Measurements from ENCODE around the gene CSTF2T.

Gene CSTF2T, protein sequence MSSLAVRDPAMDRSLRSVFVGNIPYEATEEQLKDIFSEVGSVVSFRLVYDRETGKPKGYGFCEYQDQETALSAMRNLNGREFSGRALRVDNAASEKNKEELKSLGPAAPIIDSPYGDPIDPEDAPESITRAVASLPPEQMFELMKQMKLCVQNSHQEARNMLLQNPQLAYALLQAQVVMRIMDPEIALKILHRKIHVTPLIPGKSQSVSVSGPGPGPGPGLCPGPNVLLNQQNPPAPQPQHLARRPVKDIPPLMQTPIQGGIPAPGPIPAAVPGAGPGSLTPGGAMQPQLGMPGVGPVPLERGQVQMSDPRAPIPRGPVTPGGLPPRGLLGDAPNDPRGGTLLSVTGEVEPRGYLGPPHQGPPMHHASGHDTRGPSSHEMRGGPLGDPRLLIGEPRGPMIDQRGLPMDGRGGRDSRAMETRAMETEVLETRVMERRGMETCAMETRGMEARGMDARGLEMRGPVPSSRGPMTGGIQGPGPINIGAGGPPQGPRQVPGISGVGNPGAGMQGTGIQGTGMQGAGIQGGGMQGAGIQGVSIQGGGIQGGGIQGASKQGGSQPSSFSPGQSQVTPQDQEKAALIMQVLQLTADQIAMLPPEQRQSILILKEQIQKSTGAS

DNA sequence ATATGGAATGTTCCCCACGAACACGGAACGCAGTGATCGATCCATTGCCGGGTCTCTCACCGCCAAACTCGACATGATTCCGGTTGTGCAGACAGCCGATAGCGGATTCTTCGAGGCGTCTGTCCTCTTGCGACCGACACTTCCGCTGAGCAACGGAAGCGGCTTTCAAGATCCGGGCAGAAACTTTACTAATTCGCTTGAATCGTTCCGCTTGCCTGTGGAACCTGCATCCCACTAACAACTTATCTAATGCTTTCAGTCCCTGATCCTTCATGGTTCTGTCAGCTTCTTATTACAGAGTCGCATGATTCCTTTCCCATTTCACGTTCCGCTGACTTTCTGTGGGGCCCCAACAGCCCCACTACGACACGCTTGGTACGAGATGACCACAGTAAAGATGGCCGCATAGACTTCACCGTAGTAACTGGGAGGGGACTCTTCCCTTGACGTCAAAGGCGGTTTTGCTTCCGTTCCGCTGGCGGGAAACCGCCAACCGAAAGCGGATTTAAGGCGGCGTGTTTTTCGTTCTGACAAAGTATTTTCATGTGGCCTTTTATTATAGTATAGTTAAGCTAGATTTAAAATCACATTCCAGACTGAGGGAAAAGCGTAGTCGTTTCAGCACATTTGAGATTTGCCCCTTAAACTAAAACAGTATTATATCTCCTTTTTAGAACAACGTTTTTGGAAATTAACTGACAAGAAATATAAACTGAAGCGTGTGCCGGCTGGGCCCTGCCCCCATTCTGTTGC is at the start of gene CSTF2T:
TSS of gene CSTF2T (minus strand) at position 121 of the 753 bp plus-strand sequence. CDS start at position 75, 46 bp downstream.
- DNase-seq (ENCODE audit: low read depth) = peak; percentile 74

DNA sequence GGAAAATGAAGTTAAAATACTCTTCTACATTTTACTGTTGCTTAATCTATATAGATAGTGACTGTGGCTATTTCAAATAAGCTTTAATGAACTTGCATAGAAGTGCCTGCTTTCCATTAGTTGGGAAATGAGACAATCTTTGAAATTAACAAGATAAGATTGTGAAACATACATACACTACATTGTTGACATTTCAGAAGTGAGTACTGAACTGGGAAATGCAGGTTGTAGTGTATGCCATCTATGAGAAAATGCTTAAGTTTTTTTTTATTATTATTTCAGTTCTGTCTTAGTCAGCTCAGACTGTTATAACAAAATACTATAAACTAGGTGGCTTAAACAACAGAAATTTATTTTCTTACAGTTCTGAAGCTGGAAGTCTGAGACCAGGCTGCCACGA is 49.6 kb upstream of the CSTF2T start:
- DNase-seq (ENCODE audit: low read depth) = no peak

DNA sequence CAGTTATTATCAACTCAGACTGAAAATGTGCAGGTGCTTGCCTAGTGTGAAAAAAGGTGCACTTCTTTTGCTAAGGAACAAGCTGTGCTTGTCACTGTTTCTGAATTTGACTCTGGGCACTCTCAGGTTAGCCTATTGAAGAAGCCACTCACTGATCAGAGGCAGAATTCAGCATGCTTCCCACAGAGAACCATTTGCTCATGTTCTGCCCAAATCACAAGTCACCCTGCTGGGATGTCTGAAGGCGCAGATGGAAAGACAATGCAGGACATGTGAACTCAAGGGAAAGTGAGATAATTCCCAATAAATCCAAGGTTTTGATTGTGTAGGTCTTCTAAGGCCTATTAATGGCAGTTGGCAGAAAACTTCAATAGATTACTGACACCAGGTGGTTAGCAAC is 47.8 kb upstream of the CSTF2T start:
- no peak for DNase-seq (ENCODE audit: low read depth)

DNA sequence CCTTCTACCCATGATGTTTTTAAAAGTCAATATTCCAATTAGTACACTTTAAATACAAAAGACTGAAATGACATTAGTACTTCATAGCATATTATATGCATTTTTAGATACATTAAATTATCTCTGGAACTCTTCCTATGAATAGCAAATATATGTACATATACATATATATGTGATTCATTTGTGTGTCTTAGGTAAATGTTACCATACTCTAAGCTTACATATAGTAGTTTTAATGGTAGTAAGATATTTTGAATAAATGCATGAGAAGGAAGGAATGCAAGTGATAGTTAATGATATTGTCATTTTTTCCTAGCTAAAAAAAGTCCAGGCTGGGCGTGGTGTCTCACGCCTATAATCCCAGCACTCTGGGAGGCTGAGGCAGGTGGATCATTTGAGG is 46.0 kb upstream of the CSTF2T start:
- no peak for DNase-seq (ENCODE audit: low read depth)

DNA sequence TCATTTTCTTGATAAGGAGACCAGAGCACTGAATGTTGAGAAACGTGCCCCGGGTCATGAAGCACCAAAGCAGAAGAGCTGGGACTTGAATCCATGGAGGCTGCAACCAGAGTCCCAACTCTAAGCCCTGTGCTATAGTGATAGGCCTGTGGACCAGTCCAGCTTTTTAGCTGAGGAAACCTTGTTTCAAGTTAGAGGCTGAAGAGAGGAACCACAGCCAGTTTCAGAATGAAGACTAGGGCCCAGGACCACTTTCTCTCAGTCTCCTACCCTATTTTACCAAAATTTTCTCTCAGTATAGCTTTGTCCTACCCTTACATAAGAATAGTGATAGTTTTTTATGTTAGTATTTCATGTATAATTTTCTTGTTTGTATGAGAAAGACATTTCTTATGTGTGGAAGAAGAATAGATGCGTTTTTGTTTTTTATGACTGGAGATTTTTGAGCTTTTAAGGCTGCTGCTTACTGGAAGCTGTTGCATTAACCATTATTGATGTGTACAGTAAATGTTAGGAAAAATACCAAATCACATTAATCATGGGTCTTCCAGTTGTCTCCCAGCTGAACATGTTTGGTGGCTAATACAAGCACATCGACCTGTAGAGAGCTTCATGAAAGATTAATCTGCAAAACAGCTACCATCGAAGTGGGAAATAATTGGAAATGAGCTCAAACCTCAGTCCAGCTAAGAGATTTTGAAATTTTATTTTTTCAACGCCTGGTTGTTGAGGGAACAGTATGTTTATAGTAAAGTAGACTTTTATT is 45.0 kb upstream of the CSTF2T start:
- DNase-seq (ENCODE audit: low read depth) = no peak

DNA sequence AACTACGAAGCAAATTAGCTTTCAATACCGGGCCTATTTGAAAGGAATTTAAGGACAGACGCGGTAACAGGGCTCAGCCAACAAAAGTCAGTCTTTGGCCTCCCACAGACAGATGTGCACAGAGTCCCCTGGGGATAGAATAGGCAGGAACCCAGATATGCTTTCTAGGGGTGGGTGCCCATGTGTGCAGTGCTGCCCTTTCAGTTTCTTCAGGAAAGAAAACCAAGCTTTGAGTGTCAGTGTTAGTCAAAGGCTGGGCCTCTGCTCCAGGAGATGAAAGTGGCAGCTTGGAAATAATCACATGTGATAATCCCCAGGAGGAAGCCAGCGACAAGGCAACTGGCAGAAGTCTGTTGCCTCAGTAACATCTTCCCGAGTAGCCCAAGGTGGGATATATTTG is 43.8 kb upstream of the CSTF2T start:
- no peak for DNase-seq (ENCODE audit: low read depth)

DNA sequence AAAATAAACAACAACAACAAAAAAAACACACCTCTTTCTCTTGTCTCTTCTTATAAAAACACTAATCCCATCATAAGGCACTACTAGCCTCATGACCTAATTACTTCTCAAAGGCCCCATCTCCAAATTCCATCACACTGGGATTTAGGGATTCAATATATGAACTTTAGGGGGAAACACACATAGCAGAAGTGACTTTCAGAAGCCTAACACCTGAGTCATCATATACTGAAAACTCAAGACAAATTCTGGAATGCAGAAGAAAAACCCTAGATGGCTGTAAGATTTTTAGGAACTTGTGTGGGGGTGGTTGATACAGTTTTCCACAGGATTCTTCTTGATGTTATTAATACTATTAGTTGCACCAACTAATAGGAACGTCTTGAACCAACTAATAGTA is 33.7 kb upstream of the CSTF2T start:
- DNase-seq (ENCODE audit: low read depth) = no peak

DNA sequence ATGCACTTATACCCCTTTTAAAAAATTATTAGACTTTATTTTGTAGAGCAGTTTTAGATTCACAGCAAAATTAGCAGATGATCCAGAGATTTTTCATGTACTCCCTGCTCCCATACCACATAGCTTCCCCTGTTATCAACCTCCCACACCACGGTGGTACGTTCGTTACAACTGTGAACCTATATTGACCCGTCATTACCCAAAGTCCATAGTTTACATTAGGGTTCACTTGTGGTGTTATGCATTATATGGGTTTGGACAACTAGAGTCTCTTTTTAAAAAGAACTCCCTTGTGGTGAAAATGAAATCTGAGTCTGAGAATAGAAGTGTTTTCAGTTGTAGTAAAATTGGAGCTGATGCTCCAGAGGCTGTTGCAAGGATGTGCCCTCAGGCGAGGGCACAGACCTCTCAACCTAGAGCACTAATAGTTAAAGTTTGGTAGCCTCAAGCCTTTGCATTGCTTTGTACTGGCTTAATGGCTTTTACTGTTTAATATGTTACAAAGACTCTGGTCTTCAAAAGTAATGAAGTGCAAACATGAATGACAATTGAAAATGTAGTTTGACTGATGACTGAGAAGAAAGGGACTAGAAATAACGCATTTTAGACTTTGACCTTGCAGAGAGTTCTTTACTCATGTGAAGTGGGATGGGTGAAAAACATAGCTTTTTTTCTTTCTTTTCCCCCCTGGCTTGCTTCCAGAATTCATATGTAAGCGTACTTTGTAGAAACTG is 30.6 kb upstream of the CSTF2T start:
- no peak for DNase-seq (ENCODE audit: low read depth)

DNA sequence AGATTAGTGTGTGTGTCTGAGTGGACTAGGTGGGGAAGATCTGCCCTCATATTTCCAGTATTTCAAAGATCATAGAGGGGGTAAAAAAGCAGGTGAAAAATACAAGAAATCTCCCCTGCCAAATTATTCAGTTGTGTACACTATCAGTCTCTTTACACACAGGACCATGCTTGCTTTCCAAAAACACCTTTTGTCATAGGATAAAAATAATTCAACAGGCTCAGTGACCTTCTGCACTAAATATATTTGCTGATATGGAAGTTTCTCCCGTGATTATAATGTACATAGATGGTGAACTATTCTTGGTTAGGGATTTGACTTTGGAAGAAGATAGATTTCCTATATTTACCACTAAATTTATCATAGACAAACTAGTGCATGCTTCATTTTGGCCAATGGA is 24.6 kb upstream of the CSTF2T start:
- no peak for DNase-seq (ENCODE audit: low read depth)

DNA sequence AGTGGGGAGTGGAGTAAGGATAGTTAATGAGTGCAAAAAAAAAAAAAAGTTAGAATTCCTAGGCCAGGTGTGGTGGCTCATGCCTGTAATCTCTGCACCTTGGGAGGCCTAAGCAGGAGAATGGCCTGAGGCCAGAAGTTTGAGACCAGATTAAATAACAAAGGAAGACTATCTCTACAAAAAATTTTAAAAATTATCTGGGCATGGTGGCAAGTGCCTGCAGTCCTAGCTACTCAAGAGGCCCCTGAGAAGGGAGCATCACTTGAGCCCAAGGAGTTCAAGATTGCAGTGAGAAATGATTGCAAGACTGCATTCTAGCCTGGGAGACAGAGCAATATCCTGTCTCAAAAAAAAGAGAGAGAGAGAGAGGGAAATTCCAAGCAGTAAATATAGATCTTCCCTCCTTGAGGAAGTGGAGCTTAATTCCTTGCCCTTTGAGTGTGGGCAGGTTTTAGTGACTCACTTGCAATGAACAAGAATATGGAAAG is 19.5 kb upstream of the CSTF2T start:
- DNase-seq (ENCODE audit: low read depth) = no peak

DNA sequence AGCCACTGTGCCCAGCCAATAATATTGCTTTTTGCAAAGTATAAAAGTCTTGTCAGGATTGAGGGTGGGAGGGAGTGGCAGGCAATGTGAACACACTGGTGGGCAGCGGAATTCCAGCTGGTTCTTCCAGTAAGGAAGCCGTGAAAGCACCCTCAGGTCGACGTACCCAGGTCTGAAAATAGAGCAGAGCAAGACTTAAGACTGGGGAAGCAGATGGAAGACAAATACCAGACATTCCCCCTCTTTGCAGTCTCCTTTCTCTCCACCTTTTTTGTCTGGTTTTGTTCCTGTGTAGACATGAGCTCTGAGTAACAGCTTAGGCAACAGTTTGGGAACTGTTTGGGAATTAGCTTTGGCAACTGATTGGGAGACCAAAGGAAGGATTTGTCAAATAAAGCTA is 17.6 kb upstream of the CSTF2T start:
- no peak for DNase-seq (ENCODE audit: low read depth)

DNA sequence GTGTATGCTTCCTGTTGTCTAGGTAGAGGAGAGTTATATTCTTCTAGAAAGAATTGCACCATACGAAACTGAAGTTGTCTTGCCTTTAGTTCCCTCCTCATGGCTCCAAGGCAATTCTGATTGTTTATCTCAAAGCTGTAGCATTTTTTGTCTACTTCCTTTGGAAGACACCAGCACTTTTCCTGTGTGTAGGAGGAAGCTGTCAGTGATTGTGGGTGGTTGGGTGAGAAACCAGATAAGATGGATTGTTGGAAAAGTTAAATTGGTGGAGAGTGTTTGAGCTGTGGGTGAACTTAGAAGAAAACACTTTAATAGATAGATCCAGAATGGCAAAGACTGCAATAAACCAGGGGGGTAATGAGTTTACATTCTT is 12.1 kb upstream of the CSTF2T start:
- DNase-seq (ENCODE audit: low read depth) = no peak

DNA sequence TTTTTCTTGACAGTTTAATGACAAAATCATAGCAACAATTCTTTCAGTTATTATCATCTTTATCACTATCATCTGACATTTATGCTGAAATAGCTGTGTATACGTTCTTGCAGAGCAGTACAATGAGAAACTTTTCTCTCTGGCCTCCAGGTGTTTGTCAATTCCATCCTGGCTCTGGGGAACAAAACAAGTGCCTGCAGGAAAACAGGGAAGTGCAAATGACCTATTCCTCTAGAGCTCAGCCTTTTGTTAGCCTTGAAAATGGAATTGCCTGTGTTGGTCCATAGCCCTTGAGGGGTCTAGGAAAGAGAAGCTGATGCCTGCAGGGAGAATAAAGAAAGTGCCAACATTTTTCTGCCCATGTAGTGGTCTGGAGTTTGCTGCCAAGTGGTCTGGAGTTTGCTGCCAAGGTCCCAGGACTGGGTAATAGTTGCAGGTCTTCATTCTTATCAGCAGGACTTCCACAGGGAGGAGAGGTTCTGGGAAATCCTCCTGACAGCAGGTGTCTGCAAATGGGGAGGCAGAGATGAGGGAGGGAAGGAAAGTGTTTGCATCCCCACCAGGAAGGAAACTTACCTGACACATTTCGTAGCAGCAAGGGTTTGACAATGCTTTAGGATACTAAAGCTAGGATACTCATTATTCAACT is 10.1 kb upstream of the CSTF2T start:
- no peak for DNase-seq (ENCODE audit: low read depth)

DNA sequence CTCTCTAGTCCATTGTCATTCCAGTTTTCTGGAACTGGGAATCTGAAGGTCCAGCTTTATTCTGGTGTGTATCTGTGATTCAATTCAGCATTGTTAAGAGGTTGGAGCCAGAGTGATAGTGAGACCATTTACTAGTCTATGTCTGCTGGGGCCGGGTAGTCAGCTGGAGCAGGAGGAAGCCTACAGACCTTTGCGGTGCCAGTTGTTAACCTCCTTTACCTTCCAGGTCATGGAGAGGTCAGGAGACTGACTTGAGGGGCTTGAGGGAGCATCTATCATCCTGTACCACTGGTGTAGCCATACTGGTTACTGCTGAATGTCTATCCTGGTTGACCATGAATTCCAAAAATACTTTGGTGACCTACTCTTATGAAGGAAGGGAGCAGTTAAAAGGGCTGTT is 9.2 kb upstream of the CSTF2T start:
- no peak for DNase-seq (ENCODE audit: low read depth)

DNA sequence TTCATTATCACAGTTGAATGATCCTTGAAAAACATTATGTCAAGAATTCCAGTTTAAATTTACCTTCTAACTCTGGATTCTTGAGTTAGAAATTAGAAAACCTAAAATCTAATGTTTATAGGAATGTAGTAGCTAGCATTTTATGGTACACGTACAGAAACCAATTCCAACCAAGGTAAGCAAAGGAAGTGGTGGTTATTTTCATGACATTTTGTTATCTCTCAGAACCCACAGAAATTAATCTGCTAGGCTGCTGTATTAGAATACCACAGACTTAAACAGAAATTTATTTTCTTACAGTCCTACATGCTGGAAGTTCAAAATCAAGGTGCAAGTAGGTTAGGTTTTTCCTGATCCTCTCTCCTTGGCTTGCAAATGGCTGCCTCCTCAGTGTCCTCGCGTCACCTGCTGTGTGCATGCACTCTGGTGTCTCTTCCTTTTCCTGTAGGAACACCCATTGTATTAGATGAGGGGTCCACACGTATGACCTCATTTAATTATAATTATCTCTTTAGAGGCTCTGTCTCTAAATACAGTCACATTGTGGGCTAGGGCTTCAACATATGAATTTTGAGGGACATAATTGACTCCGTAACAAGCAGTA is 8.5 kb upstream of the CSTF2T start:
- DNase-seq (ENCODE audit: low read depth) = no peak

DNA sequence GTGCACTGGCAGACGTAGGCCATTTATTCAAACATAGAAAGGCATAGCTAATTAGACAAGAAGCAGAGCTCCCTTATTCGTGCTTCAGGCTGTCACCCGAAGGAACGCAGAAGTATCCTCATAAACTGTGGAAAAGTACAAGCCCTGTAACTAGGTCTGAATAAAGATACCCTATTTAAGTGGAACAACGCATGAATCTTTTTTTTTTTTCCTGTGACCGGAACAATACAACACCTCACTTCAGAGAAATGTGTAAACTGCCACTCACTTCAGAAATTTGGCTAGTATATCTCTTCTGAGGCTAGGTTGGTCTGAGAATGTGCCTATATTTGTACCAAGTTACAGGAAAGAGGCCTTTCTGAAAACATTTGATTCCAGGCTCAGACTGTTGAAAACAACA is 8.0 kb upstream of the CSTF2T start:
- DNase-seq (ENCODE audit: low read depth) = no peak

DNA sequence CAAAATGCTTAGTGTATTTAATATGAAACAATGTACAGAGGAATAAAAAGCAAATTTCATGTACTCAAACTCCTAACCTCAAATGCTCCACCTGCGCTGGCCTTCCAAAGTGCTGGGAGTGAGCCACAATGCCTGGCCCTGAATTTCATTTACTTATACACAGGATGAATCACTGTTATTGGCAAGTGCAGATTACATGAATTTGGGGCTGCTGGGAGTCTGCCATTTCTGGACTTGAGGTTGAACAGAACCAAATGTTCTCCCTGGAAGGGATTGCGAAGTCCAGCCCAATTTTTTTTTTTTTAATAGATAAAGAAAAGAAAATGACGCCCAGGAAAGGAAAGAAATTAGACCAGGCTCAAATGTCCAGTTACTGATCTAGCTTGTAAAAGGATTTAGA is 6.8 kb upstream of the CSTF2T start:
- DNase-seq (ENCODE audit: low read depth) = no peak

DNA sequence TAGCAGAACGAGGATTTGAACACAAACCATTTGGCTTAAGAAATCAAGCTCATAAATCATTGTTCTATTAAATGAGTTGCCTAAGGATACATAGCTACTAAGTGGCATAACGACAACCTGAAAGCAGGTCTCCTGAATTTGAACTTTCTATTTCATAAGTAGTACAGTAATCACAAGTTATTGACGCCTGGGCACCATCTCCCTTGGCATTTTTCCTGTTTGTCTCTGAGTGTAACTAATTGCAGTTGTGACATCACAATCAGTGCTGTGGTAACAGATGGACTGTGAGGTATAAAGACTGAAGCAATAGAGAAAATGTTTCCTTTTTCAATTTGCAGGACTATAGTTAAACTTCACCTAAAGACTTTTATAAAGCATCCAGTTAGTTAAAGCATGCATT is 6.4 kb upstream of the CSTF2T start:
- DNase-seq (ENCODE audit: low read depth) = no peak

DNA sequence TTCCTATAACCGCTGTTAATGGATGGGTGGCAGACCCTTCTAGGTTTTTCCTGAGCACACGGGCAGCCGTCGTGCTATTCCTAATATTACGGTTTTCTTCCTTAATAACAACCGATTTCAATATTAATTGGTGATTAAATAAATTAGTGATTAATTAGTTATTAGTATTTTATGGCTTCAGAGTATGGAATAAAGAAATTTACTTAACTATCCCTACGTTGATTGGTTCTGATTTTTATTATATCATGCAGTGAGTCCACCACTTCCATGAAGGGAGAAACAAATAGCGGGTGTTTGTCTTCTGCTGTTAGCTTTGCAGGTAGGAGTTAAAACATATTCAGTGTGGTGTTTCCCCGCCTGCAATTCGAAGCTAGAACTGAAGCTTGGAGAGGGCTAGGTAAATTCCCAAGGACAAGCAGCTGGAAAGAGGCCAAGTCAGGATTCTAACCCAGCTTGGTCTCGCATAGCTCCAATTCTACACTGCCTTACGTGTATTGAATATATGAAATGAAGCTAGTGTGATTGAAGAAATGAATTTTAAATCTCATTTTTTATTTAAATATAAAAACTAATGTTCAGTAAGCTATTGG is 928 bp upstream of the CSTF2T start:
- DNase-seq (ENCODE audit: low read depth) = no peak

DNA sequence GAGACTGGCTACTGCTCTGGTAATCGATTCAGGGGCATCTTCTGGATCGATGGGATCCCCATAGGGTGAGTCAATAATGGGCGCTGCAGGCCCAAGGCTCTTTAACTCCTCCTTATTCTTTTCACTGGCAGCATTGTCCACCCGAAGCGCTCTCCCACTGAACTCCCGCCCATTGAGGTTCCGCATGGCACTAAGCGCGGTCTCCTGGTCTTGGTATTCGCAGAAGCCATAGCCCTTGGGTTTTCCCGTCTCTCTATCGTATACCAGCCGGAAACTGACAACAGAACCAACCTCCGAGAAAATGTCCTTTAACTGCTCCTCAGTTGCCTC is 285 bp downstream of the CSTF2T start:
- no peak for DNase-seq (ENCODE audit: low read depth)

Measured in stimulated activated CD8-positive, alpha-beta memory T cell treated with anti-CD3 and anti-CD28 coated beads, Interleukin-15, amount 100 ng/mL, for 24 hours (primary cell).